Activated B cell treated with CpG ODN at 0.5 μM for 24 hours (primary cell): ENCODE results near the gene MLH1. TPM values are rescaled to one million over a fixed set of nuclear protein-coding genes. Genes with fewer than 3 reads are reported as not detected.

Experiments
- ATAC-seq: fragments of 200-7000 bp; cut with Tn5 transposase; one replicate; pipeline ENCODE4 v1.10.0; 2021; ENCODE audit warnings: low read depth, mild to moderate bottlenecking, moderate library complexity
- CTCF ChIA-PET: fragments of 350-600 bp; sonication (Branson Sonifier 250); formaldehyde crosslinking; loops from one replicate; lab custom pipeline; 2021; ENCODE audit warnings: antibody characterized with exemption; lab: Charles Lee
- POLR2A ChIA-PET: fragments of 350-600 bp; sonication (Branson Sonifier 250); formaldehyde crosslinking; loops from one replicate; lab custom pipeline; 2021; ENCODE audit warnings: antibody characterized with exemption; lab: Charles Lee
- DNase-seq: peaks from one replicate; pipeline ENCODE4 v3.0.0; 2022
- H3K27ac Mint-ChIP-seq: one replicate; pipeline ENCODE4 v1.8.0; 2020; ENCODE audit warnings: mixed read lengths
- H3K27me3 Mint-ChIP-seq: one replicate; pipeline ENCODE4 v1.8.0; 2021; ENCODE audit warnings: mixed read lengths
- H3K36me3 Mint-ChIP-seq: one replicate; pipeline ENCODE4 v1.8.0; 2021; ENCODE audit warnings: low read depth, mixed read lengths
- H3K4me1 Mint-ChIP-seq: one replicate; pipeline ENCODE4 v1.8.0; 2021; ENCODE audit warnings: mixed read lengths
- H3K4me3 Mint-ChIP-seq: one replicate; pipeline ENCODE4 v1.8.0; 2020; ENCODE audit warnings: mild to moderate bottlenecking, mixed read lengths
- H3K9me3 Mint-ChIP-seq: one replicate; pipeline ENCODE4 v1.8.0; 2020; ENCODE audit warnings: mixed read lengths
- CTCF ChIP-seq: fragments of 200-600 bp; IDR thresholded peaks from one replicate; pipeline ENCODE4 v1.8.0; 2022; ENCODE audit warnings: antibody characterized with exemption, mild to moderate bottlenecking
- intact Hi-C: fragments of 100-400 bp; cut with micrococcal nuclease; formaldehyde crosslinking; loops from one replicate; pipeline ENCODE4 v1.15.1; 2024
- total RNA-seq: library from RNA; stranded (reverse); gene quantifications from 2 replicates; pipeline ENCODE4 v1.2.3, GENCODE V29; 2022

The MLH1 gene
- total RNA-seq, 1 donor from 2014 or later: 46.2 TPM

DNA sequence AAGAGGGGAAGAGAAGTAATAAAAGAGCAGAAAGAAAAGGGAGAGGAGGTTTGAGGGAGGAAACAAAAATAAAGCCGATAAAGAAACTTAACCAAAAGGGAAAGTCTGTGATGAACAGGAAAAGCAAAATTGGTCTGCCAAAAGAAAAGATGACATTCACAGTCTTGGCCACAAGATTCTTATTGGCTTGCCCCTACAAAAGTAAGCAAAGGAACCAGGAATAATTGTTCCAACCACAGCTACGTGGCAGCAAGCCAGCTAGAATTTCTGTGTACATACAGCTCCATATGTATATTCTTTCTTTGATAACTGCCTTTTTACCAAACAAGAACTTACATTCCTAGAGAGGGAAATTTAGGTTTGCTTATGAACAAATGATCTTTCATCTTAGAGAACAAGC is 79.6 kb downstream of the MLH1 start:
- ChIA-PET CTCF (no interaction called here), POLR2A (no interaction called here)
- Mint-ChIP-seq H3K27me3 (no peaks in the 10 kb centered on the region), H3K4me3 (no peak overlapping the region), H3K27ac (no peak overlapping the region), H3K9me3 (no peaks in the 10 kb centered on the region), H3K36me3 (peaks cover 45% of the 10 kb centered on the region), H3K4me1 (no peaks in the 10 kb centered on the region)
- DNase-seq (no peak), ATAC-seq (no peak)
- intact Hi-C loops: no loop called here
- no peak for TF ChIP-seq CTCF

GRCh38 chr3:37074178-37074577 is 80.9 kb downstream of the MLH1 start:
- peaks cover 47% of the 10 kb centered on the region for H3K36me3 Mint-ChIP-seq
- ChIA-PET POLR2A (no interaction called here), CTCF (no interaction called here)

GRCh38 chr3:37075955-37076354 is 82.6 kb downstream of the MLH1 start:
- no peak for ATAC-seq
- Mint-ChIP-seq H3K27ac (no peak overlapping the region), H3K27me3 (no peaks in the 10 kb centered on the region), H3K9me3 (no peaks in the 10 kb centered on the region), H3K4me3 (no peak overlapping the region), H3K36me3 (peaks cover 53% of the 10 kb centered on the region), H3K4me1 (no peaks in the 10 kb centered on the region)
- DNase-seq: no peak
- CTCF ChIA-PET: no interaction called here
- POLR2A ChIA-PET: no interaction called here
- intact Hi-C loops: no loop called here
- TF ChIP-seq CTCF: no peak

More at GRCh38 chr3:37074178-37074577, 80.9 kb downstream of the MLH1 start:
- no peaks in the 10 kb centered on the region for H3K27me3 Mint-ChIP-seq
- DNase-seq: no peak
- H3K9me3 Mint-ChIP-seq: no peaks in the 10 kb centered on the region
- no peak for TF ChIP-seq CTCF
- intact Hi-C loops: no loop called here
- no peak overlapping the region for H3K27ac Mint-ChIP-seq
- H3K4me1 Mint-ChIP-seq: no peaks in the 10 kb centered on the region
- no peak overlapping the region for H3K4me3 Mint-ChIP-seq
- no peak for ATAC-seq

DNA sequence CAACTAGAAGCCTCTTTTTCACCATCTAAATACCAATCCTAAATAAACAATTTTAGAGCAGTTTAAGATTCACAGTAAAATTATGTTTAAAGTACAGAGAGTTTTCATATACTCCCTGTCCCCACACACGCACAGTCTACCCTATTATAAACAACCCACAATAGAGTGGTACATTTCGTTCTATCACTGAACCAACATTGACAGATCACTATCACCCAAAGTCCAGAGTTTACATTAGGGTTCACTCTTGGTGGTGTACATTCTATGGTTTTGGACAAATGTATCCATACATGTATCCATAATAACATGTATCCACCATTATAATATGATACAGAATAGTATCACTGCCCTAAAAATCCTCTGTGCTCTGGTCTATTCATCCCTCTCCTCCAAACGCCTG is 89.0 kb downstream of the MLH1 start:
- ATAC-seq (no peak), DNase-seq (no peak)
- no peak for TF ChIP-seq CTCF
- no peak overlapping the region for H3K4me3 Mint-ChIP-seq
- CTCF ChIA-PET: no interaction called here
- H3K27me3 Mint-ChIP-seq: no peaks in the 10 kb centered on the region
- no peaks in the 10 kb centered on the region for H3K4me1 Mint-ChIP-seq
- peaks cover 57% of the 10 kb centered on the region for H3K36me3 Mint-ChIP-seq
- POLR2A ChIA-PET: no interaction called here
- H3K27ac Mint-ChIP-seq: no peak overlapping the region
- intact Hi-C loops: no loop called here
- H3K9me3 Mint-ChIP-seq: no peaks in the 10 kb centered on the region

DNA sequence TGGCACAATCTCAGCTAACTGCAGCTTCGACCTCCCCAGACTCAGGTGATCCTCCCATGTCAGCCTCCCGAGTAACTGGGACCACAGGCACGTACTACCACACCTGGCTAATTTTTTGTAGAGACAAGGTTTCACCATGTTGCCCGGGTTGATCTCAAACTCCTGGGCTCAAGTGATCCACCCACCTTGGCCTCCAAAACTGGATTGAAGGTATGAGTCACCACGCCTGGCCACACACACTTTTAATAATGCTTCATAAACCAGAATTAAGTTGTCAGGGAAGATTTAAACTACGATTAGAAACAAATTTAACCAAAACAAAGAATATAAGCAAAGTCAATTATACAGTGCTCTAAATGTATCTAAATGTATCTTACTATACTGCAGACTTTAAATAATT is 93.6 kb downstream of the MLH1 start:
- DNase-seq (no peak), ATAC-seq (no peak)
- Mint-ChIP-seq H3K4me3 (no peak overlapping the region), H3K27ac (no peak overlapping the region), H3K4me1 (no peaks in the 10 kb centered on the region), H3K9me3 (no peaks in the 10 kb centered on the region), H3K36me3 (peaks cover 59% of the 10 kb centered on the region), H3K27me3 (no peaks in the 10 kb centered on the region)
- intact Hi-C loops: no loop called here
- POLR2A ChIA-PET: no interaction called here
- no peak for TF ChIP-seq CTCF
- CTCF ChIA-PET: no interaction called here
